RCC 7860 (cell line): ENCODE results near the gene TMOD1.

Experiments used
- DNase-seq: peaks from one replicate; pipeline ENCODE4 v3.0.0-alpha.2; 2015; ENCODE audit warnings: low spot score
- FAIRE-seq: peaks from 2 replicates; lab custom pipeline; 2012; peaks lifted over from hg19 to GRCh38; lab: Jason Lieb, UNC

TMOD1 gene

DNA sequence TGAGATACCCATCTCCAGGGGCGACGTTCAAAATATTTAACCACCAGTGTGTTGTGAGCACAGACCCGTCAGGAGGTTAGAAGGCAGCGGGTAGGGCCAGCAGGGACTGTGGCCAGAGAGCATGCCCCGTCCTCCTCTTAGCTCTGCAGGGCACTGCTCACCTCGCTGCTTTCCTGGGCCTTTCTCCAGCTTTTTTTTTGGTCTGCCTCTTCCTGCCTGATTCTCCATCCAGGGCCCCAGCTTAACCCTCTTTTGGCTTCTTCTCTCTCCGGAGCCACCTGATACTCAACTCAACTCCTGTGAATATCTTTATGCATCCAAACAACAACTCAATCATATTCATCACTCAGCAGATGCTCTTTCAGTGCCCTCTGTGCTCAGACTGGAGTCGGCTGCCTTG lies 44.0 kb downstream of the TMOD1 start:
- FAIRE-seq (no peak), DNase-seq (no peak)

DNA sequence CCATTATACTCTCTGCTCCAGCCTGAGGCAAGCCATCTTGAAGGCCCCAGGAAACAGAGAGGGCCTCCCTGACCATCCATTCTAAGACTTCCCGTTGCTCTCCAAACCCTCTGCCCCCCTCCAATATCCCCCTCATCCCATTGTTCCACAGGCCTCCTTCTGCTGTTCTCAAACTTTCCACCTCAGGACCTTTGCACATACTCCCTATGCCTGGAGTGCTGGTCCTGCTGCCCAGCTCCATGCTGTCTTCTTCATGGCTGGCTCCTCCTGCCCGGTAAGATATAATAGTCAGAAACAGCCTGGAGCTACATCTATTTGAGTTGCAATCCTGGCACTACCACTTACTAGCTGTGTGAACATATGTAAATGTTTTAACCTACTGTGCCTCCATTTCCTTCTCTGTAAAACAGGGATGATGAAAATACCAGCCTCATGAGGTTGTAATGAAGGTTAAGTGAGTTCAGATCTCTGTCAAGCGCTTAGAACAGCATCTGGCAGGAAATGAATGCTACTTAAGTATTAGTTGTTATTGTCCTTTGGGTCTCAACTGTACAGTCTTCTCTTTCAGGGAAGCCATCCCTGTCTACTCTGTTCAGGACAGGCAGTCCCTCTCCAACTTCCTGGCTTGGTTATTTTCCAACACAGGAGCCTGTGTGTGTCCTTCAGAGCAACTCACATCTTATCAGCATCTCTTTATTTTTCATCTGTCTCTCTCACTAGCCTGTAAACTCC lies 45.8 kb downstream of the TMOD1 start:
- no peak for DNase-seq
- no peak for FAIRE-seq

DNA sequence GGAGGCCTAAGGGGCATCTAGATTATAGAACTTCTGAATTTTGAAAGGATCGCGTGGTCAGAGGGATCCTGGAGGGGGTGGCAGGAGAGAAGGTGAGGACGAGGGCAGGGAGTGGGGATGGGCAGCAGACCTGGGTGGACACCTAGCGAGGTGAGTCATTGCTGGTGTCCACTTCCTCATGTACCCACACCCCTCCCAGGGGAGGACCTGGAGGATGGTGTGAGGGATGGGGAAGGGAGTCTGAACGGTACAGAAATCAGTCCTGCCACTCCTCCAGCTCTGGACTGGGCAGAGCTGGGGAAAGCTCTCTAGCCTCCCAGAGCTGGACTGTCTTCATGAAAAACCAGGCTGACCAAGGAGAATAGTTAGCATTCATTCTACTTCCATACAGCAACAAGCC lies 46.9 kb downstream of the TMOD1 start:
- FAIRE-seq (no peak), DNase-seq (no peak)

DNA sequence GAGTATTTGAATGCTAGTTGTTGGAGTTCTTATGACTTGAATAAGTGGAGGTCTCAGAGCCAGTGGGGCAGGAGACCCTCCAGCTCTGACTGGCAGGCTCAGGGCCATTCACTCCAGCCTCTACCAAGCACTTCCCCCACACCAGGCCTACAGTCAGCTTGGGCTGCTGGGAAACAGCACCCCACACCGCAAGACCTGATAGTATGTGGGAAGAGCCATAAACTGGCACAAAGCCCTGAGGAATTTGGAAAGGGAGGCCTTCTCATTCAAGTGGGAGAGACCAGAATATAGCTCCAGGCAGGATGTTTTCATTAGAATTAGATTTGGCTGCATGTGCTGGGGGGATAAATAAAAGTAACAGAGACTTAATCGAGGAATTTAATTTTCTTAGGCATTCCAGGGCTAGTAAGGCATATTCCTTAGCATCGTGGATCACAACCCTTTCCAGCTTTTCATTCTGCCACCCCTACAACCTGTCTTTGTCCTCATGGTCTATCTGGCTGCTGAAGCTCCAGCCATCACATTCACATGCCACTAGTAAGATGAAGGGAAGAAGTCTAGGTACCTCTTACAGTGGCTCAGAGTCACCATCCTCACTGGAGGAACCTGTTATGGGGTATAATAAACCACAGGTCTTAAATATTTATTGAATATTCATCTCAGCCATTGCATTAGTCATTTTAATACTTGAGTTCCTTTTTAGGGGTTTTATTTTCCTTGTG lies 47.5 kb downstream of the TMOD1 start:
- no peak for FAIRE-seq
- DNase-seq = no peak

DNA sequence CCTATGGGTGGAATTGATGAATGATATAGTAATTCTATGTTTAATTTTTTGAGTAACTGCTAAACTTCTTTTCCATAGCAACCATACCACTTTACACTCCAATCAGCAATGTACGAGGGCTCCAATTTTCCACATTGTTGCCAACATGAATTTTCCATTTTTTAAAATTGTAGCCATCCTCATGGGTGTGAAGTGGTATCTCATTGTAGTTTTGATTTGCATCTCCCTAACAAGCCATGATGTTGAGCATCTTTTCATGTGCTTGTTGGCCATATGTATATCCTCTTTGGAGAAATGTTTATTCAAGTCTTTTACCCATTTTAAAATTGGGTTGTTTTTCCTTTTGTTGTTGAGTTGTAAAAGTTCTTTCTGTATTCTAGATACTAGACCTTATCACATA lies 48.9 kb downstream of the TMOD1 start:
- DNase-seq = no peak
- no peak for FAIRE-seq

DNA sequence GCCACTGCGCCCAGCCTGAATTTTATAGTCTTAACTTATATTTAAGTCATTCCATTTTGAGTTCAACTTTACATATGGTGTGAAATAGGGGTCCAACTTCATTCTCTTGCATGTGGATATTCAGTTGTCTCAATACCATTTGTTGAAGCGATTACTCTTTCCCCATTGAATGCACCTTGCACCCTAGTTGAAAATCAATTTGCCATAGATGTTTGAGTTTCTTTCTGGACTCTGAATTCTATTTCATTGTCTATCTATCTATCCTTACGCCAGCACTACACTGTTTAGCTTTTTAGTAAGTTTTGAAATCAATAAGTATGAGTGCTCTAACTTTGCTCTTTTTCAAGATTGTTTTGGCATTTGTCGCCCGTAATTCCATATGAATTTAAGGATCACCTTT lies 49.8 kb downstream of the TMOD1 start:
- FAIRE-seq (no peak), DNase-seq (no peak)

DNA sequence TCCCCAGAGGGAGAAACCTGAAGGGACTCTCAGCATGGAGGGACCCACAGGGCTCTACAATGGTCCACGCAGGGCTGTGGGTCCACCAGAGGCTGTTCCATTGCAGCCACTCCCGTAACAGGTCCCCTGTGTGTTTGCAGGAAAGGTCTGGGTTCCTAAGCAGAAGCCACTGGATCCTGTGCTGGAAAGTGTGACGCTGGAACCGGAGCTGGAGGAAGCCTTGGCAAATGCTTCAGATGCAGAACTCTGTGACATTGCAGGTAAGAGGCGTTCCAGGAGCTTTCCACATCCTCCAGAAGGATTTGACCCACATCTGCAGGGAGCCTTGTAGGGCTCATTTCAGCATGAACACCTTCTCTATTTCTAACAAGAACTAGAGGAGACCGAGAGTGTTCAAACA lies 51.7 kb downstream of the TMOD1 start:
- DNase-seq (no peak), FAIRE-seq (no peak)

DNA sequence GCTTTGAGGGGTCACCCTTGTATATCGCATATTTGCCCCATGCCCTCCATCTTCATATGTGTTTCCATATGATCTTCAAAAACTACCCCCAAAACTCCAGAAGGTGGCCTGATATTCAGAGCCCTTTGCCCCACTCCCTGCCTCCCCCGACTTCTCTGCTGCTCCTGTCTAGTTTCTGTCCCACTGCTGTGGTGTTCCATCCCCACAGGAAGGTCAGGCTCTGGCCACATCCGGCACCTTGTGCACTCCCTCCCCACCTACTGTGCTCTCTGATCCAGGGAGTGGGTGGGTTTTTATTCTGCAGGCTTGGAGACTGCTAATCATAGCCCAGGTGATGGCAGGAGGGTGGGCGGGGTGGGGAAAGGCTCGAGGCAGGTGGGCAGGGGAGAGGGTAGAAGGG lies 52.4 kb downstream of the TMOD1 start:
- FAIRE-seq (no peak), DNase-seq (no peak)

DNA sequence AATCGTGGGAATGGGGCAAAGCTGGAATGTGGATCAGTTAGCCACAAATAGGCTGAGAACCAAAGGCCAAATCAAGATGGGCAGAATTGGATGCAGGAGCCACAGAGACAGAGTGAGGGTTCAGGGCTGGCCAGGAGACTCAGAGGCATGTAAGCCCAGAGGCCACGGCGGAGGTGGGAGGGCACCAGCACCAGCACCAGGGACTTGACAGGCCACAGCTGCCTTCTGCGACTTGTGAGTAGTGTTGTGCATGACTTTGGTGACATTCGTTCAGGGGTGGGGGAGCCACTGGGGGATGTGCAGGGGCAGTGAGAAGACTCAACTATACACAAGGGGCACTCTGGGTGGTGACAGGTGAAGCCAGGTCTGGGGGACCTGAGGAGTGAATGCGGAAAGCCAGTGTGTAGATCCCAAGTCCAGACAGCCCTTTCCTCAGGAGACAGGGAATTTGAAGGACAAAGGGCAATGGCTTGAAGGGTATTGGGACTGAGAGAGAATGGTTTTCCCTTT lies 53.2 kb downstream of the TMOD1 start:
- DNase-seq (no peak), FAIRE-seq (no peak)

DNA sequence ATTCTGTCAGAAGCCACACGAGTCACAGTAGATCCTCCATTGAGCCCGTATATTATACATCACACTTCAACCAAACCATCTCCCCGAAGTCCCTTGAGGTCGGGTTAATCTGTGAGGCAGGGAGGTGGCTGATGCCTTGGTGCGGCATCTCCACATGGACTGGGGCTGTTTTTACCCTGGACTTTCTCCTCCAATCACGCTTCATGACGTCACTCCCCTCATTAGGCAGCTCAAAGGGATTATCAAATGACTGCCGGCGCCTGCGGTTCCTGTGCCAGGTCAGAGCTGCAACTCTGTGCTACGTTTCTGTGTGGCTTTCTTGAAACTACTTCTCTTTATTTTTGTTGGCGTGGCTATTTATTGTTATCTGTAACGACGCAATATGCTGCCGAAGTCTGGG lies 53.7 kb downstream of the TMOD1 start:
- no peak for DNase-seq
- FAIRE-seq = no peak

DNA sequence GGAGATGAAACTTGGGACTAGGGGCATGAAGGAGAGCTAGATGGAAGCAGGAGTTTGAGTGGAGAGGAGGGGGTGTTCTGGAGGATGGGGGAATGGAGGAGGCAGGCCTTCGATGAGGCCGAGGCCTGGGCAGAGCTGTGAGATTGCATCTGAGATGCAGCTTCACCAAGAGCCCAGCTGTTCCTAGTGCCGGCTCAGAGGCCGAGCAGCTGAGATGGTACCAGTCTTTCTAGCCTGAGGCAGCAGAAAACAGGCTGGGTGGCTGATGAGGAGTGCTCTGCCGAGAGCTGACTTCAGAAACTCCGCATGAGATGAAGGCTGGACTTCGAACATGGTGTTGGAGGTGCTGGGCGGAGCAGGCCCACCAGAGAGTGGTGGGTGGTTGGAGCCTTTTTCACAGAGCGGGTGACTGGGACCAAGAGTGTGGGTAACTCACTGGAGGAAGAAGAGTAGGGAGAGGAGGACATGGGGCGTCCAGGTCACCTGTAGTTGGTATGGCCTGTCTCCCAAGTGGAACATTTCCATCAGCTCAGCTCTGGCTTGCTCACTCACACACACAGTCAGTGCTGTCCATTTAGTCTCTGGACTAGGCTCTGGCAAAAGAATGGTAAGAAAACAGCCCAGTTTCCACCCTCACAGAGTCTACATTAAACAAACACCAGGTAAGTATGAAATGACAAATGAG lies 54.7 kb downstream of the TMOD1 start:
- DNase-seq (no peak), FAIRE-seq (no peak)

DNA sequence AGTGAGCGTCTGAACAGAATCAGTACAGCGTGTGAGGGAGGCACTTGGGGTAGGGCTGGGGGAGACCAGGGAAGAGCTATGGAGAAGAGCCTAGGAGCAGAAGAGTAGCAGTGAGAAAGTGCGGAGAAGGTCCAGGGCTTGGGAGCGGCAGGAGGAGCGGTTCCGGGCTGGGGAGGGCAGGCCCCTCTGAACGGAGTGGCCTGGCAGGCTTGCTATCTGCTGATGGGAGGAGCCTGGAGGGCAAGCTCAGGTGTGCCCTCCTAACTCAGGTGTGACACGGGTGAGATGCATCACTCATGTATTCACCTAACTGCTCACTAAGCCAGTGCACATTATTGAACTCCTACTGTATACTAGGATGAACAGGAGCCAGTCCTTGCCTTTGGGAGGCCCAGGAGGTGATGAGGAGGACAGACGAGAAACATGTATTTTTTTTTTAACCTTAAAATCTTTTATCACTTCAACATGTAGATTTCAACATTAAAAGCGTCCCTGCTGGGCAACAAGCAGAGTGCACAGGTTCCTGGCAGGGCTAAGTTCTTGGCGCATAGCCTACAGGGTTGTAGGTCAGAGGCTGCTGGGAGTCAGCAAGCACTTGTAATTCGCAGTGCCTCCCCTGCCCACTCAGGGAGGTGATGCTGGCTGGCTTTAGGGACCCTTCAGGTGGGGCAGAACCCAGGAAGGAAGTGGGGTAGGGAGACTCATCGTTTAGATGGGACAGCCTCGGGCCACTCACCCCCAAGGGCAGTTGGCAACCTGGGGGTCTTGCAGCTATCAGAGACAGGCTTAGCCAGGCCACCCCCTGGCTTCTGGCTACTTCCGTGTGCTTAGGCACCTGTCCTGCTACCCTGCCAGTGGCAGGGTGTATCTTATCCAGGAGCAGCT lies 55.5 kb downstream of the TMOD1 start:
- FAIRE-seq = no peak
- DNase-seq = no peak

DNA sequence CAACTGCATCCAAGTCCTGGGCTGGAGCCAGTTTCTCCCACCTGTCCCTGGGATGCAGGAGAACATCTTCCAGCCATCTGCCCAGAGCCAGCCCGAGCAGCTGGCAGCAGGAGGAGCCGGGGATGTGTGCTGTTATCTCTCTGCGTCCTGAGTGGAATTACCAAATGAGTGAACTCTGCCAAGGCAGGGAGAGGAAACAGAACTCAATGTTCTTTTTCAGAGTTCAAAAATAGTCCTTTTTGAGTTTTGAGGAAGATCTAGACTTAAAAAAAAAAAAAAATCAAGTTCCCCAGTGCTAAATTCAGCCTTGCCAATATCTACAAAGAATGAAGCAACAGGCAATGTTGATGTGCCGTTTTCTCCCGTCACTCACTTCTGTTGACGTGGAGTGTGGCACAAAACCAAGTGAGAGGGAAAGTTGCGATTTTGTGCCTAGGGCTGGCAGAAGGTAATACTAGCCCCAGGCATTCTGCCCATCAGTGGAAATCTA lies 56.2 kb downstream of the TMOD1 start:
- no peak for FAIRE-seq
- no peak for DNase-seq

DNA sequence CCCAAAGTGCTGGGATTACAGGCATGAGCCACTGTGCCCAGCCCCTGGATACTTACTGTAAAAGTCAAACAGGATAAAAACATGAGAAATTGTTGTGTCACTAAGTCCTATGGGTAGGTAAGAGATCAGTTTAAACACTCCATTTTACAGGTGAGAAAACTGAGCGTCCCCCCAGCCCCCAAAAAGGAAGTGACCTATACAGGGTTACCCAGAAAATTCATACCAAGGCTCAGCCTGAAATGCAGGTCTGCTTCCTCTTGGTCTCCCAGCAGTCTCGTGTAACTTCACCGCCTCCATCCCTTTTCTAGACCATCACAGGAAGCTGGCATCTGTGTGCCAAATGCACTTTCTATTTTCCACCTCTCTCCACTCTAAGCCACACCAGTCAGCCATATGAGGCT lies 57.2 kb downstream of the TMOD1 start:
- DNase-seq (no peak), FAIRE-seq (no peak)

DNA sequence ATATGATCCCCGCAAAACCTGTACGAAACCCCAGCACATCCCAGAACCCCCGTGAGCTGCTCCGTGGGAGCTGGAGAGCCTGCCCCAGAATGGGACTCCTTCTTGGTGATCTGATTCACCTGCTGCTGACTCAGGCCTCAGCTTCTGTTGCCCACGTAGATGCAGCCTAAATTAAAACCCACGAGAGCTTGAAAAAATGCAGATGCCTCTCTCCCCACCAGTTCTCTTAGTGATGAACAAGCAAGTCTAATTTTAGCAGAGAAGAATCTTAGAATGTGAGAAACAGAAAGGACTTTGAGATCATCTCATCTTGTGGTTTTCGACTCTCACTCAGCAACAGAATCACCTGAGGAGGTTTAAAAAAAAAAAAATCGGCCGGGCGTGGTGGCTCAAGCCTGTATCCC lies 57.6 kb downstream of the TMOD1 start:
- DNase-seq = no peak
- no peak for FAIRE-seq

DNA sequence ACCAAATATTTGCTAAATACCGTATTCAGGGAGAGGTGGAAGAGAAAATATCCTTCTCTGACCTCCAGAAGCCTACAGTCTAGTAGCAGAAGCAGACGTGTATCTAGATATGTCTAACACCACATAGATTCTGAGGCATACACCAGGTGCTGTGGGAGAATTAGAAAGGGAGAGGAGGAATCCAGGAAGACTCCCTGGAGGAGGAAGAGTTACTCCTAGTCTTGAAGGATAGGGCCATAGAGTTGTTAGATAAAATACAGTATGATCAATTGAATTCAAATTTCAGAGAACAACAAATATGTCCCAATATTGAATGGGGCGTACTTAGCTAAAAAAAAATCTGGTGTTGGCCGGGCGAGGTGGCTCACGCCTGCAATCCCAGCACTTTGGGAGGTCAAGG lies 58.7 kb downstream of the TMOD1 start:
- no peak for FAIRE-seq
- no peak for DNase-seq

DNA sequence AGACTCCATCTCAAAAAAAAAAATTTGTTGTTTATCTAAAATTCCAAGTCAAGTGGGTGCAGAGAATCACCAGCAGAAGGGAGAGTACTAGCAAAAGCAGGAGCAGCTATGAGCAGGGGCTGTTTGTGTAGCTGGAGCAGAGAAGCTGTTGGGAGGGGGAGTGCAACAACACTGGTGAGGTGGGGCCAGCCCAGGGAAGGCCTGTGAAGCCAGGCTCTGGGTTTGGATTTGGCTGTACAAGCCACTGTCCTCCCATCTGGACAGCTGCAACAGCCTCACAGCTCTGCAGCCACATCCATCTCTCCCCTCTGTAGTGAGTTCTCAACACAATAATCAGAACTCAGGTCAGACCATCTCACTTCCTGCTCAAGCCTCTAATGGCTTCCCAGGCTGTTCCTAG lies 59.4 kb downstream of the TMOD1 start:
- no peak for DNase-seq
- FAIRE-seq = no peak

DNA sequence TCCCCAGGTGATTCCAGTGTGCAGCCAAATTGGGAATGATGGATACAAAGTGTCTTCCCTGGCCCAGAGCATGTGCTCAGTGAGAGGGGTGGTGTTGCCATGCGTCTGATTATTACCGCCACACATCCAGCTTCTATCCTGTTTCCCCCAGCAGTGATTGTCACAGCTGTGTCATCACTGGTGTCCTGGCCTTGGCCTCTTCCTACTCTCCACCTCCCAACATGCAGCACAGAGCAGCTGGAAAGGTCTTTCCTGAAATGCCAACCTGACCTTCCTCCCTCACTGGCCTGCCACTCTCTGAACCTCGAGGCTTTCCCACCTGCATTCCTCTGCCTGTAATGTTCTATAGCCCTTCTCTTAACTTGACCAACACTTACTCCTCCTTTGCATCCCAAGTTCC lies 60.0 kb downstream of the TMOD1 start:
- FAIRE-seq (no peak), DNase-seq (no peak)

DNA sequence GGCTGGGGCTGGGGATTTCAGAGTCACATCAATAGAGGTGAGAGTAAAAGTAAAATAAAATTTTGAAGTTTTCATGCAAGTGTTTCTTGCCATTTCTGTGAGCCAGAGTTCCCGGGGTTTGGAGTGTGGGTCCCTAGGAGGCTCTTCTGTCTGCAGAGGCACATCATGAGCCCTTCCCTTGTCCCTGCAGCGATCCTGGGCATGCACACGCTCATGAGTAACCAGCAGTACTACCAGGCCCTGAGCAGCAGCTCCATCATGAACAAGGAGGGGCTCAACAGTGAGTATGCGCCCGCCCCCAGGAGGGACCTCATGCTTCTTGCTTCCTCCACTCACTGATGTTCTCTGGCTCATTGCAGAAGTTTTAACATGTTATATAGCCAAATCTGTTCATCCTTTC lies 61.1 kb downstream of the TMOD1 start:
- no peak for DNase-seq
- no peak for FAIRE-seq

DNA sequence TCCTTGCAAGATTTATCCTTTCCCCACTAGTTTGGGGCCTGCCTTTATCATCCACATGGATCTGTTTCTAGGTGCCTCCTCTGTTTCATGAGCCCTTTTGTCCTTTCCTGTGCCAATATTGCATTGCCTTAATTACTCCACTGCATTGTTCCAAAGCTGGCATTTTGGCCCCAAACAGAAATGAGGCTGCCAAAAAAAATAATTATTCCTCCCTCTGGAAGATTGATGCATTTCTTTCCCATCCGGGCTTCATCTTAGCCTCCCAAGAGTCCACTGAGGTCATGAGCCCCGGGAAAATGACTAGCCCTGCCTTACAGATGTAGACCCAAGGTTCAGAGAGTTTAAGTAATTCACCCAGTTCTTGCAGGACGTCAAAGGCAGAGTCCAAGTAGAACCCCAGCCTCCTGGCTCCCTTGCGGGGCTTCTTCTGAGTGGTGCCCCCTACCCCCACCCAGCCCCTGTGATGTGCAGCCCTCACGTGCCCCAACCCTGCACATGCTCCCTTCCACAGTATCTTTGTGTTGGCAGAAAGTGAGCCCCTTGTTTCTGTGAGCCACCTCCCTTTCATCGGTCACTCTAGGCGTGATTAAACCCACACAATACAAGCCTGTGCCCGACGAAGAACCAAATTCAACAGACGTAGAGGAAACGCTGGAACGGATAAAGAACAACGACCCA lies 62.1 kb downstream of the TMOD1 start:
- no peak for FAIRE-seq
- no peak for DNase-seq
